ENCODE measurements around the gene BBS4.

BBS4 gene

GRCh38 chr15:72735111-72735510, 49.1 kb downstream of the BBS4 start:
- H3K36me3 ChIP-seq (ENCODE audit: control insufficient read depth in 1 of 2, insufficient read depth in 2 of 2, low read length in 2 of 2), result peaks cover 38 to 68% of the 10 kb centered on the region in 2 donors
- H3K9me3 ChIP-seq (ENCODE audit: control insufficient read depth in 1 of 2, low read length in 2 of 2), result no peaks in the 10 kb centered on the region
- H3K4me1 ChIP-seq (ENCODE audit: control insufficient read depth in 1 of 2, insufficient read depth in 2 of 2, low read length in 2 of 2), result no peaks in the 10 kb centered on the region
- H3K4me3 ChIP-seq (ENCODE audit: low read depth in 1 of 2, low read length in 2 of 2), result no peak overlapping the region
- no peak overlapping the region for H3K27ac ChIP-seq (ENCODE audit: low read length)
- no peaks in the 10 kb centered on the region for H3K27me3 ChIP-seq (ENCODE audit: low read depth, low read length)

- Histone ChIP-seq H3K27me3 (ENCODE audit: low read depth, low read length) (no peaks in the 10 kb centered on the region), H3K9me3 (ENCODE audit: control insufficient read depth in 1 of 2, low read length in 2 of 2) (no peaks in the 10 kb centered on the region), H3K4me3 (ENCODE audit: low read depth in 1 of 2, low read length in 2 of 2) (no peak overlapping the region), H3K4me1 (ENCODE audit: control insufficient read depth in 1 of 2, insufficient read depth in 2 of 2, low read length in 2 of 2) (no peaks in the 10 kb centered on the region), H3K27ac (ENCODE audit: low read length) (no peak overlapping the region), H3K36me3 (ENCODE audit: control insufficient read depth in 1 of 2, insufficient read depth in 2 of 2, low read length in 2 of 2) (peaks cover 26 to 60% of the 10 kb centered on the region in 2 donors)
These were observed 51.1 kb downstream of the BBS4 start for GRCh38 chr15:72737061-72737460.

GRCh38 chr15:72737723-72738122, 51.7 kb downstream of the BBS4 start:
- H3K36me3 ChIP-seq (ENCODE audit: control insufficient read depth in 1 of 2, insufficient read depth in 2 of 2, low read length in 2 of 2), result peaks cover 26 to 54% of the 10 kb centered on the region in 2 donors
- H3K27ac ChIP-seq (ENCODE audit: low read length), result no peak overlapping the region
- no peaks in the 10 kb centered on the region for H3K27me3 ChIP-seq (ENCODE audit: low read depth, low read length)
- H3K9me3 ChIP-seq (ENCODE audit: control insufficient read depth in 1 of 2, low read length in 2 of 2), result no peaks in the 10 kb centered on the region
- H3K4me3 ChIP-seq (ENCODE audit: low read depth in 1 of 2, low read length in 2 of 2), result no peak overlapping the region
- H3K4me1 ChIP-seq (ENCODE audit: control insufficient read depth in 1 of 2, insufficient read depth in 2 of 2, low read length in 2 of 2), result no peaks in the 10 kb centered on the region

GRCh38 chr15:72740219-72740618, 54.2 kb downstream of the BBS4 start:
- Histone ChIP-seq H3K36me3 (ENCODE audit: control insufficient read depth in 1 of 2, insufficient read depth in 2 of 2, low read length in 2 of 2) (peaks cover 24 to 48% of the 10 kb centered on the region in 2 donors), H3K27ac (ENCODE audit: low read length) (no peak overlapping the region), H3K27me3 (ENCODE audit: low read depth, low read length) (no peaks in the 10 kb centered on the region), H3K4me3 (ENCODE audit: low read depth in 1 of 2, low read length in 2 of 2) (no peak overlapping the region), H3K9me3 (ENCODE audit: control insufficient read depth in 1 of 2, low read length in 2 of 2) (no peaks in the 10 kb centered on the region), H3K4me1 (ENCODE audit: control insufficient read depth in 1 of 2, insufficient read depth in 2 of 2, low read length in 2 of 2) (no peaks in the 10 kb centered on the region)

- Histone ChIP-seq H3K27ac (ENCODE audit: low read length) (no peak overlapping the region), H3K27me3 (ENCODE audit: low read depth, low read length) (no peaks in the 10 kb centered on the region), H3K9me3 (ENCODE audit: control insufficient read depth in 1 of 2, low read length in 2 of 2) (peaks cover 0 to 6% of the 10 kb centered on the region in 2 donors), H3K36me3 (ENCODE audit: control insufficient read depth in 1 of 2, insufficient read depth in 2 of 2, low read length in 2 of 2) (peaks cover 16 to 28% of the 10 kb centered on the region in 2 donors), H3K4me1 (ENCODE audit: control insufficient read depth in 1 of 2, insufficient read depth in 2 of 2, low read length in 2 of 2) (no peaks in the 10 kb centered on the region), H3K4me3 (ENCODE audit: low read depth in 1 of 2, low read length in 2 of 2) (no peak overlapping the region)
These were observed 63.7 kb downstream of the BBS4 start for GRCh38 chr15:72749700-72750099.

- no peaks in the 10 kb centered on the region for H3K9me3 ChIP-seq (ENCODE audit: control insufficient read depth in 1 of 2, low read length in 2 of 2)
- no peak overlapping the region for H3K27ac ChIP-seq (ENCODE audit: low read length)
- H3K27me3 ChIP-seq (ENCODE audit: low read depth, low read length), result no peaks in the 10 kb centered on the region
- H3K36me3 ChIP-seq (ENCODE audit: control insufficient read depth in 1 of 2, insufficient read depth in 2 of 2, low read length in 2 of 2), result peaks cover 30 to 48% of the 10 kb centered on the region in 2 donors
- H3K4me1 ChIP-seq (ENCODE audit: control insufficient read depth in 1 of 2, insufficient read depth in 2 of 2, low read length in 2 of 2), result no peaks in the 10 kb centered on the region
- H3K4me3 ChIP-seq (ENCODE audit: low read depth in 1 of 2, low read length in 2 of 2), result no peak overlapping the region
These were observed 65.9 kb downstream of the BBS4 start for GRCh38 chr15:72751751-72752455.

- Histone ChIP-seq H3K9me3 (ENCODE audit: control insufficient read depth in 1 of 2, low read length in 2 of 2) (no peaks in the 10 kb centered on the region), H3K4me1 (ENCODE audit: control insufficient read depth in 1 of 2, insufficient read depth in 2 of 2, low read length in 2 of 2) (no peaks in the 10 kb centered on the region), H3K27me3 (ENCODE audit: low read depth, low read length) (no peaks in the 10 kb centered on the region), H3K36me3 (ENCODE audit: control insufficient read depth in 1 of 2, insufficient read depth in 2 of 2, low read length in 2 of 2) (peaks cover 30 to 61% of the 10 kb centered on the region in 2 donors), H3K27ac (ENCODE audit: low read length) (no peak overlapping the region), H3K4me3 (ENCODE audit: low read depth in 1 of 2, low read length in 2 of 2) (no peak overlapping the region)
These were observed 68.1 kb downstream of the BBS4 start for GRCh38 chr15:72754096-72754495.

- Histone ChIP-seq H3K27me3 (ENCODE audit: low read depth, low read length) (no peaks in the 10 kb centered on the region), H3K9me3 (ENCODE audit: control insufficient read depth in 1 of 2, low read length in 2 of 2) (no peaks in the 10 kb centered on the region), H3K4me3 (ENCODE audit: low read depth in 1 of 2, low read length in 2 of 2) (no peak overlapping the region), H3K27ac (ENCODE audit: low read length) (no peak overlapping the region), H3K36me3 (ENCODE audit: control insufficient read depth in 1 of 2, insufficient read depth in 2 of 2, low read length in 2 of 2) (peaks cover 30 to 58% of the 10 kb centered on the region in 2 donors), H3K4me1 (ENCODE audit: control insufficient read depth in 1 of 2, insufficient read depth in 2 of 2, low read length in 2 of 2) (no peaks in the 10 kb centered on the region)
These were observed 72.2 kb downstream of the BBS4 start for GRCh38 chr15:72758182-72758581.

- Histone ChIP-seq H3K27ac (ENCODE audit: low read length) (no peak overlapping the region), H3K27me3 (ENCODE audit: low read depth, low read length) (no peaks in the 10 kb centered on the region), H3K4me1 (ENCODE audit: control insufficient read depth in 1 of 2, insufficient read depth in 2 of 2, low read length in 2 of 2) (no peaks in the 10 kb centered on the region), H3K9me3 (ENCODE audit: control insufficient read depth in 1 of 2, low read length in 2 of 2) (no peaks in the 10 kb centered on the region), H3K4me3 (ENCODE audit: low read depth in 1 of 2, low read length in 2 of 2) (no peak overlapping the region), H3K36me3 (ENCODE audit: control insufficient read depth in 1 of 2, insufficient read depth in 2 of 2, low read length in 2 of 2) (peaks cover 22 to 38% of the 10 kb centered on the region in 2 donors)
These were observed 74.7 kb downstream of the BBS4 start for GRCh38 chr15:72760590-72761260.

GRCh38 chr15:72764656-72765055, 78.6 kb downstream of the BBS4 start:
- Histone ChIP-seq H3K9me3 (ENCODE audit: control insufficient read depth in 1 of 2, low read length in 2 of 2) (peaks cover 0 to 10% of the 10 kb centered on the region in 2 donors), H3K27me3 (ENCODE audit: low read depth, low read length) (no peaks in the 10 kb centered on the region), H3K4me1 (ENCODE audit: control insufficient read depth in 1 of 2, insufficient read depth in 2 of 2, low read length in 2 of 2) (no peaks in the 10 kb centered on the region), H3K36me3 (ENCODE audit: control insufficient read depth in 1 of 2, insufficient read depth in 2 of 2, low read length in 2 of 2) (peaks cover 24 to 46% of the 10 kb centered on the region in 2 donors), H3K4me3 (ENCODE audit: low read depth in 1 of 2, low read length in 2 of 2) (no peak overlapping the region), H3K27ac (ENCODE audit: low read length) (no peak overlapping the region)

- H3K4me3 ChIP-seq (ENCODE audit: low read depth in 1 of 2, low read length in 2 of 2), result no peak overlapping the region
- no peaks in the 10 kb centered on the region for H3K4me1 ChIP-seq (ENCODE audit: control insufficient read depth in 1 of 2, insufficient read depth in 2 of 2, low read length in 2 of 2)
- no peaks in the 10 kb centered on the region for H3K27me3 ChIP-seq (ENCODE audit: low read depth, low read length)
- peaks cover 0 to 10% of the 10 kb centered on the region in 2 donors for H3K9me3 ChIP-seq (ENCODE audit: control insufficient read depth in 1 of 2, low read length in 2 of 2)
- no peak overlapping the region for H3K27ac ChIP-seq (ENCODE audit: low read length)
- H3K36me3 ChIP-seq (ENCODE audit: control insufficient read depth in 1 of 2, insufficient read depth in 2 of 2, low read length in 2 of 2), result peaks cover 15 to 46% of the 10 kb centered on the region in 2 donors
These were observed 80.0 kb downstream of the BBS4 start for GRCh38 chr15:72766025-72766424.

Data from muscle layer of duodenum (tissue), 2 donors.